ENCODE measurements around the gene MACROD2.

- TF ChIP-seq CTCF (IDR thresholded peaks at IDR 0.05) = no peak
- no peak for TF ChIP-seq POLR2A (IDR thresholded peaks at IDR 0.05)
- TF ChIP-seq EP300 (IDR thresholded peaks at IDR 0.05) = no peak
These were observed 1487.2 kb downstream of the MACROD2 start for GRCh38 chr20:15482525-15482924.

All from ovary (tissue), 3 donors.